ENCODE measurements around the gene FBXL22.
"Not testable (repeated sequence)": the region's sequence is repeated elsewhere in the genome, so short reads cannot be mapped to it uniquely, and the experiment has no call there.

Gene FBXL22

GRCh38 chr15:63612300-63612699, 15.1 kb downstream of the FBXL22 start:
- DNase-seq (ENCODE audit: low read depth): no peak

- no peak for DNase-seq (ENCODE audit: low read depth)
Observed at GRCh38 chr15:63615935-63616334, 18.7 kb downstream of the FBXL22 start.

- not testable (repeated sequence) for DNase-seq (ENCODE audit: low read depth)
Observed at GRCh38 chr15:63617147-63617546, 20.0 kb downstream of the FBXL22 start.

- DNase-seq (ENCODE audit: low read depth): not testable (repeated sequence)
Observed at GRCh38 chr15:63617627-63618026, 20.4 kb downstream of the FBXL22 start.

GRCh38 chr15:63620760-63621159, 23.6 kb downstream of the FBXL22 start:
- DNase-seq (ENCODE audit: low read depth): not testable (repeated sequence)

- DNase-seq (ENCODE audit: low read depth): no peak
Observed at GRCh38 chr15:63623232-63623969, 26.2 kb downstream of the FBXL22 start.

- no peak for DNase-seq (ENCODE audit: low read depth)
Observed at GRCh38 chr15:63626955-63627354, 29.8 kb downstream of the FBXL22 start.

GRCh38 chr15:63628123-63628822, 31.1 kb downstream of the FBXL22 start:
- no peak for DNase-seq (ENCODE audit: low read depth)

- no peak for DNase-seq (ENCODE audit: low read depth)
Observed at GRCh38 chr15:63630036-63630751, 33.0 kb downstream of the FBXL22 start.

GRCh38 chr15:63633312-63633711, 36.1 kb downstream of the FBXL22 start:
- DNase-seq (ENCODE audit: low read depth): no peak

GRCh38 chr15:63634154-63634553, 37.0 kb downstream of the FBXL22 start:
- DNase-seq (ENCODE audit: low read depth): no peak

- DNase-seq (ENCODE audit: low read depth): no peak
Observed at GRCh38 chr15:63636518-63637061, 39.4 kb downstream of the FBXL22 start.

GRCh38 chr15:63638839-63639238, 41.7 kb downstream of the FBXL22 start:
- no peak for DNase-seq (ENCODE audit: low read depth)

- DNase-seq (ENCODE audit: low read depth): no peak
Observed at GRCh38 chr15:63640146-63640545, 43.0 kb downstream of the FBXL22 start.

All from GM04503 (cell line).